H1 (cell line): ENCODE data around the gene ETS1. TPM values are rescaled to one million over a fixed set of nuclear protein-coding genes. Genes with fewer than 3 reads are reported as not detected.

ENCODE experiments used
- CTCF ChIA-PET: fragments of 300-600 bp; sonication (Branson Sonifier 250); formaldehyde crosslinking; loops from one replicate; lab custom pipeline; 2021; ENCODE audit not compliant: partially characterized antibody; lab: Charles Lee
- POLR2A ChIA-PET: fragments of 300-600 bp; sonication (Branson Sonifier 250); formaldehyde crosslinking; loops from one replicate; lab custom pipeline; 2021; ENCODE audit warnings: inconsistent platforms; ENCODE audit not compliant: partially characterized antibody; lab: Charles Lee
- DNase-seq, 2 experiments: peaks; one replicate each; pipeline versions ENCODE4 v3.0.0 to v3.0.0-alpha.2; 2010 to 2022; ENCODE audit warnings: low spot score in 2 of 2, low read depth in 1 of 2, mixed read lengths in 1 of 2
- FAIRE-seq: peaks from 2 replicates; lab custom pipeline; 2011; peaks lifted over from hg19 to GRCh38; lab: Jason Lieb, UNC
- H2AFZ ChIP-seq: 2 replicates; pipeline ENCODE4 v1.8.1; 2012; ENCODE audit warnings: low read length, inconsistent platforms
- H2AK5ac ChIP-seq: 2 replicates; pipeline ENCODE4 v1.6.1; 2013; ENCODE audit warnings: low read depth, low read length
- H2BK120ac ChIP-seq: replicated peaks from 2 replicates; pipeline ENCODE3; 2013; ENCODE audit warnings: low read depth, low read length, inconsistent platforms
- H2BK12ac ChIP-seq: 2 replicates; pipeline ENCODE4 v1.6.1; 2013; ENCODE audit warnings: low read depth, low read length
- H2BK15ac ChIP-seq: 2 replicates; pipeline ENCODE4 v1.6.1; 2013; ENCODE audit warnings: low read length
- H2BK20ac ChIP-seq: 2 replicates; pipeline ENCODE4 v1.6.1; 2013; ENCODE audit warnings: low read length
- H2BK5ac ChIP-seq: 2 replicates; pipeline ENCODE4 v1.6.1; 2013; ENCODE audit warnings: low read depth, low read length
- H3K14ac ChIP-seq: 2 replicates; pipeline ENCODE4 v1.6.1; 2013; ENCODE audit warnings: inconsistent platforms; ENCODE audit not compliant: insufficient read length
- H3K18ac ChIP-seq: 2 replicates; pipeline ENCODE4 v1.6.1; 2013; ENCODE audit warnings: low read length; ENCODE audit errors: extremely low read depth
- H3K23ac ChIP-seq: 2 replicates; pipeline ENCODE4 v1.6.1; 2013; ENCODE audit warnings: inconsistent platforms; ENCODE audit not compliant: insufficient read length
- H3K23me2 ChIP-seq: 2 replicates; pipeline ENCODE4 v1.6.1; 2013; ENCODE audit warnings: low read depth, low read length
- H3K27ac ChIP-seq: 2 replicates; pipeline ENCODE4 v1.6.1; 2011; ENCODE audit warnings: low read depth, low read length, inconsistent platforms
- H3K27me3 ChIP-seq, 4 experiments: replicated peaks in 1 of 4; 1 replicate in 1 of 4; 2 replicates in 3 of 4; pipeline versions ENCODE4 v1.6.1 to v1.8.1; 2011 to 2013; ENCODE audit warnings: low read length in 3 of 4, mild to moderate bottlenecking in 3 of 4, inconsistent platforms in 2 of 4, mixed read lengths in 2 of 4, moderate library complexity in 1 of 4; ENCODE audit not compliant: control insufficient read depth in 3 of 4, insufficient read depth in 3 of 4; ENCODE audit errors: extremely low read depth in 1 of 4
- H3K36me3 ChIP-seq, 4 experiments: 2 replicates each; pipeline versions ENCODE4 v1.6.1 to v1.8.1; 2011 to 2013; ENCODE audit warnings: mild to moderate bottlenecking in 4 of 4, low read length in 3 of 4, moderate library complexity in 2 of 4, control low read depth in 1 of 4, inconsistent platforms in 1 of 4; ENCODE audit not compliant: insufficient read depth in 4 of 4, control insufficient read depth in 2 of 4
- H3K4ac ChIP-seq: replicated peaks from 2 replicates; pipeline ENCODE3; 2013; ENCODE audit warnings: low read length, low read depth, mixed read lengths, inconsistent platforms; ENCODE audit not compliant: insufficient read length
- H3K4me1 ChIP-seq, 4 experiments: replicated peaks in 1 of 4; 1 replicate in 1 of 4; 2 replicates in 3 of 4; pipeline versions ENCODE4 v1.6.1 to v1.8.1; 2011 to 2013; ENCODE audit warnings: low read length in 3 of 4, inconsistent platforms in 2 of 4, mixed read lengths in 1 of 4; ENCODE audit not compliant: insufficient read depth in 4 of 4, control insufficient read depth in 3 of 4
- H3K4me2 ChIP-seq, 2 experiments: 2 replicates each; pipeline versions ENCODE4 v1.6.1 to v1.8.1; 2011 to 2013; ENCODE audit warnings: low read depth in 2 of 2, low read length in 2 of 2, control low read depth in 1 of 2, inconsistent platforms in 1 of 2, mild to moderate bottlenecking in 1 of 2; ENCODE audit not compliant: insufficient read depth in 1 of 2
- H3K4me3 ChIP-seq, 4 experiments: fragments of 200-600, 300-600 bp in 1 of 4; sonication (generic), shearing (Covaris generic), sonication (Bioruptor Twin) in 1 of 4; 2 replicates each; pipeline versions ENCODE4 v1.5.1 to v1.8.1; 2011 to 2016; ENCODE audit warnings: low read length in 4 of 4, low read depth in 3 of 4, control low read depth in 2 of 4, inconsistent platforms in 2 of 4, mild to moderate bottlenecking in 2 of 4, mixed read lengths in 1 of 4, moderate library complexity in 1 of 4; ENCODE audit not compliant: insufficient read depth in 2 of 4; ENCODE audit errors: extremely low read depth in 1 of 4
- H3K56ac ChIP-seq: replicated peaks from 2 replicates; pipeline ENCODE3; 2013; ENCODE audit warnings: low read depth, mild to moderate bottlenecking, mixed read lengths, low read length, inconsistent platforms; ENCODE audit not compliant: insufficient read length
- H3K79me1 ChIP-seq: 2 replicates; pipeline ENCODE4 v1.6.1; 2013; ENCODE audit warnings: low read depth, low read length, control low read depth
- H3K79me2 ChIP-seq, 2 experiments: 2 replicates each; pipeline versions ENCODE4 v1.6.1 to v1.8.1; 2012 to 2013; ENCODE audit warnings: low read length in 2 of 2, mild to moderate bottlenecking in 2 of 2, inconsistent platforms in 1 of 2; ENCODE audit not compliant: insufficient read depth in 2 of 2, control insufficient read depth in 1 of 2
- H3K9ac ChIP-seq, 4 experiments: replicated peaks in 1 of 4; 1 replicate in 1 of 4; 2 replicates in 3 of 4; pipeline versions ENCODE4 v1.6.1 to v1.8.1; 2011 to 2013; ENCODE audit warnings: low read depth in 3 of 4, low read length in 3 of 4, control low read depth in 2 of 4, mild to moderate bottlenecking in 2 of 4, moderate library complexity in 2 of 4, inconsistent platforms in 1 of 4; ENCODE audit errors: extremely low read depth in 1 of 4
- H3K9me3 ChIP-seq, 2 experiments: 2 replicates each; pipeline versions ENCODE4 v1.6.1 to v1.8.1; 2012 to 2013; ENCODE audit warnings: mild to moderate bottlenecking in 2 of 2, moderate library complexity in 2 of 2, control low read depth in 1 of 2, inconsistent platforms in 1 of 2, low read depth in 1 of 2, low read length in 1 of 2, mixed read lengths in 1 of 2; ENCODE audit not compliant: insufficient read depth in 2 of 2
- H4K20me1 ChIP-seq, 2 experiments: replicated peaks in 1 of 2; 2 replicates each; pipeline versions ENCODE3 to v1.8.1; 2011 to 2013; ENCODE audit warnings: inconsistent platforms in 2 of 2, low read length in 2 of 2, mild to moderate bottlenecking in 1 of 2; ENCODE audit not compliant: insufficient read depth in 2 of 2, control insufficient read depth in 1 of 2
- H4K5ac ChIP-seq: 2 replicates; pipeline ENCODE4 v1.6.1; 2013; ENCODE audit warnings: low read length, low read depth, mixed read lengths, inconsistent platforms; ENCODE audit not compliant: insufficient read length
- H4K8ac ChIP-seq: 2 replicates; pipeline ENCODE4 v1.8.0; 2013; ENCODE audit warnings: mild to moderate bottlenecking, moderate library complexity, low read length, inconsistent platforms; ENCODE audit not compliant: insufficient read depth; ENCODE audit errors: extremely low read depth
- H4K91ac ChIP-seq: replicated peaks from 2 replicates; pipeline ENCODE3; 2013; ENCODE audit warnings: low read length, mixed read lengths, inconsistent platforms; ENCODE audit not compliant: insufficient read length
- FOSL1 ChIP-seq: IDR thresholded peaks from 2 replicates; pipeline ENCODE4 v1.6.1; 2011; ENCODE audit warnings: mild to moderate bottlenecking, low read depth, low read length, moderate library complexity; ENCODE audit not compliant: insufficient read depth
- JUN ChIP-seq: IDR thresholded peaks from 2 replicates; pipeline ENCODE4 v1.6.1; 2011; ENCODE audit warnings: low read depth, mild to moderate bottlenecking, improper control_type of control experiment, low read length
- TAF7 ChIP-seq: optimal IDR thresholded peaks from 2 replicates; pipeline ENCODE3; 2011; ENCODE audit warnings: low read depth, mild to moderate bottlenecking, inconsistent platforms, low read length, moderate library complexity, borderline replicate concordance
- WGBS, 2 experiments: shearing (Covaris generic) in 1 of 2; methylation state at CpG; one replicate each; pipeline versions ENCODE4 v1.1.6 to v1.1.7; 2013 to 2015; ENCODE audit warnings: low lambda C conversion rate in 2 of 2, mixed read lengths in 2 of 2, inconsistent platforms in 1 of 2, low coverage in 1 of 2, missing lambda C conversion rate in 1 of 2; ENCODE audit not compliant: insufficient replicate concordance in 2 of 2, insufficient coverage in 1 of 2, insufficient read length in 1 of 2; ENCODE audit errors: extremely low coverage in 1 of 2, missing lambda C conversion rate in 1 of 2; 5-methylcytosine and 5-hydroxymethylcytosine counted together
- polyA plus RNA-seq, 7 experiments: library from polyadenylated mRNA; depleted of rRNA in 3 of 7; stranded (reverse) in 5 of 7; unstranded in 2 of 7; fragments of >200 nt in 5 of 7; fragments of 200-250 nt in 2 of 7; gene quantifications; 1 replicate in 5 of 7; 2 replicates in 1 of 7; 4 replicates in 1 of 7; pipeline versions ENCODE4 v1.2.1 to v1.2.3, GENCODE V29; 2011 to 2013; ENCODE audit warnings: missing spikeins in 2 of 7, mixed read lengths in 2 of 7
- total RNA-seq: library from RNA; stranded (reverse); fragmentation: NEBNext Ultra II Directional; extraction: Animal tissue kit (Norgen Biotek cat#: 25700); gene quantifications from 2 replicates; pipeline ENCODE4 v1.2.1, GENCODE V29; 2021

Gene ETS1
- total and polyA plus RNA-seq, 2 of the 8 experiments (the other 6 are each of a cell fraction or from before 2014, with no cell fraction given), result 10.0 to 35.3 TPM

DNA sequence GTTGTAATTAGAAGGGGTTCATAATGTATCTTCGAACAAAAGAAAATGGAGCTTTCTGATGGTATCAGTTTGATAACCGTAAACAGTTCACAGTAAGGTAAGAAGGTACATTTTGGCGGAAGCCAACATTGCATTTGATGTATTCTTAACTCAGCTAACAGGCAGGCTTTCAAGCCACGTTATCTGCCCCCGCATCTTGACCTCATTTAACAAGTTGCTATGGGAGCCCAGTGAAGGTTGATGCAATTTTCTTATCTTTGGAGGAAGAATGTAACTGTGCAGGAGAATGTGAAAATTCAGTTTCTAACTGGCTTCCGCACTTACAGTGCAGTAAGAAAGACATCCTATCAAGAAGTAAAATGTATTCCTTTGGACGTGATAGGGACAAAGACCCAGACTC is 110.6 kb downstream of the ETS1 start:
- Histone ChIP-seq H3K4me1 (peaks cover 0 to 3% (median 2%) of the 10 kb centered on the region in 4 experiments; a peak in 2 of 7 replicates), H3K18ac (no peak overlapping the region), H3K4me2 (no peak overlapping the region), H3K9ac (no peak overlapping the region), H2AK5ac (no peak overlapping the region), H3K14ac (no peak overlapping the region), H2AFZ (no peak overlapping the region), H4K5ac (no peak overlapping the region), H3K79me2 (no peaks in the 10 kb centered on the region), H2BK12ac (no peak overlapping the region), H4K91ac (no peak overlapping the region), H3K23me2 (no peaks in the 10 kb centered on the region; the same call in 1 of the 2 replicates), H3K9me3 (no peaks in the 10 kb centered on the region), H3K27ac (no peak overlapping the region), H2BK120ac (no peak overlapping the region), H3K4ac (no peak overlapping the region), H4K8ac (no peak overlapping the region), H2BK15ac (no peak overlapping the region), H3K23ac (no peak overlapping the region), H4K20me1 (peaks cover 0 to 2% of the 10 kb centered on the region in 2 experiments), H3K56ac (no peak overlapping the region), H3K27me3 (no peaks in the 10 kb centered on the region), H2BK20ac (no peak overlapping the region), H2BK5ac (no peak overlapping the region), H3K36me3 (peaks cover 0 to 5% (median 2%) of the 10 kb centered on the region in 4 experiments; a peak in 2 of 8 replicates), H3K4me3 (no peak overlapping the region), H3K79me1 (no peaks in the 10 kb centered on the region)
- ChIA-PET CTCF (interaction anchor here (1.7 kb wide), 1 partner anchor 155 kb away, joined by 5 read pairs; no protein-coding TSS in a partner anchor), POLR2A (no interaction called here)
- 96% methylated on average over 7 of the region's 7 CpGs; no CpG with 5 or more reads in 1 of the 2 experiments for WGBS, 2 experiments
- no peak for TF ChIP-seq TAF7
- TF ChIP-seq JUN, result no peak
- no peak for TF ChIP-seq FOSL1
- no peak for DNase-seq
- no peak for FAIRE-seq
